LHCN-M2 (cell line): ENCODE results near the gene NELFB. TPM values are rescaled to one million over a fixed set of nuclear protein-coding genes. Genes with fewer than 3 reads are reported as not detected.

Experiments
- DNase-seq: peaks from one replicate; pipeline ENCODE4 v3.0.0-alpha.2; 2012; ENCODE audit warnings: low read depth
- total RNA-seq: library from RNA; depleted of rRNA; stranded (reverse); fragments of >200 nt; gene quantifications from 2 replicates; pipeline ENCODE4 v1.2.3, GENCODE V29; 2014

The NELFB gene
- total RNA-seq, 1 experiment from 2014 or later = 60.7 TPM

GRCh38 chr9:137223078-137223970 lies 31.8 kb upstream of the NELFB start:
- peak; percentile 97 for DNase-seq

- peak; percentile 62 for DNase-seq
Observed at GRCh38 chr9:137224830-137225694, 30.1 kb upstream of the NELFB start, which contains the start of gene CYSRT1. CYSRT1 (plus strand) TSS chr9:137225174; CDS start chr9:137225622, 448 bp downstream.

GRCh38 chr9:137225699-137226331 lies 29.3 kb upstream of the NELFB start:
- DNase-seq = no peak

GRCh38 chr9:137226338-137227053 lies 28.6 kb upstream of the NELFB start:
- DNase-seq = peak; percentile 27

GRCh38 chr9:137227054-137227852 lies 27.9 kb upstream of the NELFB start, which contains the start of gene RNF224:
RNF224 (plus strand) TSS chr9:137227502; CDS start chr9:137228336, 834 bp downstream.
- DNase-seq = peak; percentile 67

- DNase-seq = no peak
Observed at GRCh38 chr9:137227853-137228505, 27.1 kb upstream of the NELFB start.

GRCh38 chr9:137228506-137228967 lies 26.6 kb upstream of the NELFB start:
- no peak for DNase-seq

- DNase-seq = no peak
Observed at GRCh38 chr9:137228968-137229896, 25.9 kb upstream of the NELFB start.

- no peak for DNase-seq
Observed at GRCh38 chr9:137229903-137230704, 25.0 kb upstream of the NELFB start.

- no peak for DNase-seq
Observed at GRCh38 chr9:137230705-137231371, 24.3 kb upstream of the NELFB start, which contains the start of gene SLC34A3. SLC34A3 (plus strand) TSS chr9:137230901; CDS start chr9:137231703, 802 bp downstream.

- DNase-seq = no peak
Observed at GRCh38 chr9:137231372-137232039, 23.6 kb upstream of the NELFB start.

- DNase-seq = no peak
Observed at GRCh38 chr9:137232101-137232500, 23.0 kb upstream of the NELFB start.

- peak; percentile 41 for DNase-seq
Observed at GRCh38 chr9:137232510-137232909, 22.6 kb upstream of the NELFB start.

GRCh38 chr9:137233143-137233980 lies 21.8 kb upstream of the NELFB start:
- DNase-seq = no peak

- DNase-seq = no peak
Observed at GRCh38 chr9:137234055-137234697, 21.0 kb upstream of the NELFB start.
